Skin of body (tissue), 2 donors: ENCODE results near the gene NBPF15. TPM values are rescaled to one million over a fixed set of nuclear protein-coding genes. Genes with fewer than 3 reads are reported as not detected.
A peak's percentile ranks its signal among the peaks of the same experiment; 100 is the strongest.
"Not testable (repeated sequence)": the region's sequence is repeated elsewhere in the genome, so short reads cannot be mapped to it uniquely, and the experiment has no call there.

Experiments used
- DNase-seq: peaks from one replicate; lab custom pipeline; 2025; lab: John Stamatoyannopoulos, UW
- total RNA-seq: library from RNA; depleted of rRNA; stranded (reverse); fragments of >200 nt; gene quantifications from one replicate; pipeline ENCODE4 v1.2.3, GENCODE V29; 2014

The NBPF15 gene, protein sequence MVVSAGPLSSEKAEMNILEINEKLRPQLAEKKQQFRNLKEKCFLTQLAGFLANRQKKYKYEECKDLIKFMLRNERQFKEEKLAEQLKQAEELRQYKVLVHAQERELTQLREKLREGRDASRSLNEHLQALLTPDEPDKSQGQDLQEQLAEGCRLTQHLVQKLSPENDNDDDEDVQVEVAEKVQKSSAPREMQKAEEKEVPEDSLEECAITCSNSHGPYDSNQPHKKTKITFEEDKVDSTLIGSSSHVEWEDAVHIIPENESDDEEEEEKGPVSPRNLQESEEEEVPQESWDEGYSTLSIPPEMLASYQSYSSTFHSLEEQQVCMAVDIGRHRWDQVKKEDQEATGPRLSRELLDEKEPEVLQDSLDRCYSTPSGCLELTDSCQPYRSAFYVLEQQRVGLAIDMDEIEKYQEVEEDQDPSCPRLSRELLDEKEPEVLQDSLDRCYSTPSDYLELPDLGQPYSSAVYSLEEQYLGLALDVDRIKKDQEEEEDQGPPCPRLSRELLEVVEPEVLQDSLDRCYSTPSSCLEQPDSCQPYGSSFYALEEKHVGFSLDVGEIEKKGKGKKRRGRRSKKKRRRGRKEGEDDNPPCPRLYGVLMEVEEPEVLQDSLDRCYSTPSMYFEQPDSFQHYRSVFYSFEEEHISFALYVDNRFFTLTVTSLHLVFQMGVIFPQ
- 37.8 TPM for total RNA-seq

DNA sequence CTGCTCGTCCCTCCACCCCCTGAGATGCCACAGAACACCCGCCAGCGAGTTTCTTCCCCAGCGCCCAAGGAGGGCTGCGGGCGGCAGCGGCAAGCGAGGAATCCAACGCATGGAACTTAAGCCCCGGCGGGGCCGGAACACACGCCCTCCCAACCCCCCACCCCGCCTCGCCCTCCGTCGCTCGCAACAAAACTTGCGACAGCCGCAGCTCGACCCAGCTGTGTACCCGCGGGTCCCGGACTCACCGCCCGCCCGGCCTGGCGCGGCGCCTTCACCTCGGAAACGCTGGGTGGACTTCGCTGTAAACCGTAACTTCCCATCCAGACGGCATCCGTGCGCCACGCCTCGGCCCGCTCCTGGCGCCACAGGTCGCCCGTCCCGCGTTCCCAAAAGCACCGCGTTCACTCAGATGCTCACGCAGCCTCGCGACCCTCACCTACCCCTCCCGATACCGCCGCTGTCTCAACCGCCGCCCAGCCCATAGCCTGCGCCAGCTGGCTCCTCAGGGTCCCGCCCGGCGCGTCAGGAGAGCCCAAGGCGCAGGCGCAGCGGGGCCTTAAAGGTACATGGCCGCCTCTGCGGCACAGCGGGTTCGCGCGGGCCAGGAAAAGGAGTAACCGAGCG lies at the start of gene NBPF15:
Gene NBPF15, minus strand, starts transcription at position 534 of the 624 bp plus-strand sequence. CDS start 21,666 bp downstream, outside the sequence.
- DNase-seq = not testable (repeated sequence)

- not testable (repeated sequence) for DNase-seq
Observed at GRCh38 chr1:144496429-144496828, 35.0 kb upstream of the NBPF15 start.

DNA sequence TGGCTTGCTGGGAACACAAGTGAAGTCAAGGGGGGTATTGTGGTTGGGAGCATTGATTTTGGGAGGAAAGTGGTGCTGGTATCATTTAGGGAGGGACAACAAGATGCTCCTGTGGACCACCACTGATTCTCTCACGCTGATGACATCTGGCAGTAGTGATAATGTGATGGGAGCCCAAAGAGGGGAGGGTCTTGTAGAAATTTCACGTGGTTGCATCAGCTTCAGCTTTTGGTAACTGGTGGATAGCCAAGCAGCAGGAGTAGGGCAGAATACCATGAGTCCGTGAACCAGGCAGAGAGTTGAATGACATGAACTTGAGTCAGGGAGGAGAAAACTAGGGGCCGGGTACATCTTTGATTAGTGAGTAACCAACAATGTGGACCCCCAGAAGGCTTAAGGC lies 32.7 kb upstream of the NBPF15 start:
- DNase-seq = not testable (repeated sequence)

DNA sequence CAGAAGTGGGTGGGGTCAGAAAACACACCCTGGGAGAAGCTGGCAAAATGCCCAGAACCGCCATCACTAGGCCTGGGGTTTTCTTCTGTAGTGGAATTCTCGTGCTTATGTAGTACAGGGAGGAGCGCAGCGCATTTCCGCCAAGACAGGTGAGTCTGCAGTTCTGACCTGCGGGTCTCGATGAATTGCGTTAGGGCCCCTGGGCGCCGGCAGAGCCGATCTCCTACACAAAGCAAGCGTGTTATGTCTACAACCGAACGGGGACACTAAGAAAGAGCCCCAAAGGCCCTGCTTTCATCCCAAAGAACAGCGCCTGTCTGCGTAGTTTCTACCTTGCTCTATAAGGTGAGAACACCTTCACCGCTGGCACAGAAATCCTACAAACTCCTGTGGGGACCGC lies 28.9 kb upstream of the NBPF15 start:
- DNase-seq = not testable (repeated sequence)

DNA sequence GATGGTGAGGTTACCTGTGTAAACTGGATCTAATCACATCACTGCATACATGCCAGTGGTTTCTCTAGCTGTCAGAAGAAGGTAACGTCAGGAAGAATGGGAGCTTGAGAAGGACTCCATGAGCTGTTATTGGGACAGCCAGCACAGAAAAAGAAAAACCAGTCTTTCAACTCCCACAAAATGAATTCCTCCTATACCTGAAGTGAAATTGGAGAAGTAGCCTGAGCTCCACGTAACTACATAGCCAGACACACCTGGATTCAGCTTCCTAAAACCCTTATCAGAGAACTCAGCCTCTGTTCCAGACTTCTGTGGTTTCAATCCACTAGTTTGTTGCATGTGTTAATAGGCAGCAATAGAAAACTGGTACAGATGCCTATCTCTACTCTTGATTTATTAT lies 25.5 kb upstream of the NBPF15 start:
- not testable (repeated sequence) for DNase-seq

DNA sequence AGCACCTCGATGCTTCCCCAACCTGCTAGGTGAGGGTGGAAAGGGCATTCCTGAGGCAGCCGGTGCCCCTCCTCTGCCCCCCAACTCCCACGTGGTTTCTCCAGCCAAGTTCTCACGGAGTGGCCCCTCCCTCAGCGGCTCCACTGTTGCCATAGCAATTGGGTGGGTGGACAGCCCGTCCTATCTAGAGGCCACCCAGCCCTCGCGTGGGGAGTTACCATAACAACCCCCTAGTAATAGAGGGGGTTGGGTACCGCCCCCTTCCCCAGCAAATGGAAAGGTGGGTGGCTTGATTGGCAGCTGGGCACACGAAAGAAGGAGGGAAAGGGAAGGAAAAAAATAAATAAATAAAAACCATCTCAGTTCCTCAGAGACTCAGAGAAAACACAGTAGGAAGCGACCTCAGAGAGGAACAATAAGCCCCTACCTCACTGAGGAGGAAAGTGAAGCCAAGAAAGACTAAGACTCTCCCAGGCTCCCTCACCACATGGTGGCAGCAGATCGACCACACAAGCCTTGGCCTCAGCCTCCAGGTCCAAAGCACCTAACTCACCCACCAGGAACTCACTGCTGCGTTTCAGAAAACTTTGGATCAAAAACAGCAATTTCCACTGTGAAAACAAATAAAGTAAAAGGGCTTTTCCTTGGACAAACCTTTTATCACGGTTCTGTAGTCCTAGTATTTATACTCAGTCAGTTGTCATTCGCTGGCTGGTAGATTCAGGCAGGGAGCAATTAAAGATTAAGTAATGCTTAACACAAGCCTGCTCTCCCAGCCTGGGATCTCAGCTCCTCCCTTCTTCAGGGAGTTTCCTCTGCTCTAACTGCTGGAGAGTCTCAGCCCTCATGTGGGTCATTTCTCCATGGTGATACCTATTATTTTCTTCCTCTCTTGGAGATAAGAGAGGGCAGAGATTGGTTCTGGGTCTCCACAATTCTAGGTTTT lies 23.9 kb upstream of the NBPF15 start:
- DNase-seq = not testable (repeated sequence)

DNA sequence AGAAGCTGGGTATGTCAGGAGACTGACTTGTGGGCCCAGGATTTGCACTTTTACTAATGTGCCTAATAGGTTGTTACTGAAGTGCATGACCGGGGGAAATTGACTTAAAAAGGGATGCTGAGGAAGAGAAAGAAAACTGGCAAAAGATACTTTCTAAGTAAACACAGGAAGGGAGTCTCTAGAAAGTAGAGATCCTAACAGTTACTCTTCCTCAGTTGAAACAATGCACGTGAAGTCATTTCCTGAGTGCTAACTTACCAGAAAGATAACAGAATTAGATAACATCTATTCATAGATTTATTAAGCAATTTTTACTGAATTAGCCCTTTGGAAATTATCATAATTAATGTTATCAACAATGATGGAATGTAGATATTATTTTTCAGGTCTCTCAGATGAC lies 12.4 kb upstream of the NBPF15 start:
- not testable (repeated sequence) for DNase-seq

DNA sequence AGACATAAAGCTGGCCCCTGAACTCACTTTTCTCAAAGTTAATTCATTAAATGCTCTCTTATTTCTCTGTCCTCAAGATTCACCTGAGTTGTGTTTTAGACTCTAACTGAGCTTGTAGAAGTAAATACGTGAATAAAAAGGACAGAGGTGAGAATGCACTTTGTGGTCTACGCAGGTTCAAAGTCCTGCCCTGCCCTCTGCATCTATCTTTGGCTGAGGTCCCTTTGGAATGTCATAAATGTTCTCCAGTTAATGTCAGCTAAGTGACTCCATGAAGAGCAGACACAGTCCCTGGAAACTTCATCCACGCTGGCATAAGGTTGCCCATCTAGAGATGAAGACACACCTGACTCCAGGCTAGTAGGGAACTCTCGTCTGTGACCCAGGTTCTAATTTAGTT lies 10.0 kb upstream of the NBPF15 start:
- not testable (repeated sequence) for DNase-seq

GRCh38 chr1:144461778-144462177 lies 309 bp upstream of the NBPF15 start:
- not testable (repeated sequence) for DNase-seq

- DNase-seq = not testable (repeated sequence)
Observed at GRCh38 chr1:144460686-144461085, 783 bp downstream of the NBPF15 start.

DNA sequence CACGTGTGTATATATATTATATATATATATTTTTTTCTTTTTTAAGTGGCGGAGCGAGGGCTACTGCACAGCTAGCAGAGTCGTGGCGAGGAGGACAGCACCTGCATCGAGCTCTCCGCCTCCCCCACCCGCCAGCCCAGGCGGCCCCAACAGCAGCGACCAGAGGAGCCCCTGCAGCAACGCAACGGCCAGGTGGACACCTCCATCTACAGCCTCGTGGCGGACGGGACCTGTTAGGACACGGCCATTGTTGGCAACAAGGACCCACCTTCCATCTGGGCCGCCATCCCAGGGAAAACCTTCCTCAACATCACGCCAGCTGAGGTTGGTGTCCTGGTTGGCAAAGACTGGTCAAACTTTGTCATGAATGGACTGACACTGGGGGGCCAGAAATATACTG lies 19.1 kb downstream of the NBPF15 start:
- not testable (repeated sequence) for DNase-seq

DNA sequence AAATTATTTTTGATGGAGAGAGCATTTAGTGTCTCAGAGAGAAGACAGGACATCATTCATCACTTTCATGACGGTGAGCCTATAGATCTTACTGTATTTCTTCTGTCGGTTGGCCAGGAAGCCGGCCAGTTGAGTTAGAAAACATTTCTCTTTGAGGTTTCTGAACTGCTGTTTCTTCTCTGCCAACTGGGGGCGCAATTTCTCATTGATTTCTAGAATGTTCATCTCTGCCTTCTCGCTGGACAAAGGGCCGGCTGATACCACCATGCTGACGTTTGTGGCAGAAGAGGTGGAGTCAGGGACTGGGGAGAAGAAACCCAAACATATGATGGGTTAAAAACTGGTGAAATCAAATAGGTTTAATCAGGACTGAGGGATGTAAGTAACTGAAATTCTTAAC lies 21.7 kb downstream of the NBPF15 start:
- DNase-seq = not testable (repeated sequence)

GRCh38 chr1:144418891-144419694 lies 42.4 kb downstream of the NBPF15 start:
- DNase-seq = not testable (repeated sequence)

GRCh38 chr1:144413404-144414118 lies 47.9 kb downstream of the NBPF15 start:
- not testable (repeated sequence) for DNase-seq

DNA sequence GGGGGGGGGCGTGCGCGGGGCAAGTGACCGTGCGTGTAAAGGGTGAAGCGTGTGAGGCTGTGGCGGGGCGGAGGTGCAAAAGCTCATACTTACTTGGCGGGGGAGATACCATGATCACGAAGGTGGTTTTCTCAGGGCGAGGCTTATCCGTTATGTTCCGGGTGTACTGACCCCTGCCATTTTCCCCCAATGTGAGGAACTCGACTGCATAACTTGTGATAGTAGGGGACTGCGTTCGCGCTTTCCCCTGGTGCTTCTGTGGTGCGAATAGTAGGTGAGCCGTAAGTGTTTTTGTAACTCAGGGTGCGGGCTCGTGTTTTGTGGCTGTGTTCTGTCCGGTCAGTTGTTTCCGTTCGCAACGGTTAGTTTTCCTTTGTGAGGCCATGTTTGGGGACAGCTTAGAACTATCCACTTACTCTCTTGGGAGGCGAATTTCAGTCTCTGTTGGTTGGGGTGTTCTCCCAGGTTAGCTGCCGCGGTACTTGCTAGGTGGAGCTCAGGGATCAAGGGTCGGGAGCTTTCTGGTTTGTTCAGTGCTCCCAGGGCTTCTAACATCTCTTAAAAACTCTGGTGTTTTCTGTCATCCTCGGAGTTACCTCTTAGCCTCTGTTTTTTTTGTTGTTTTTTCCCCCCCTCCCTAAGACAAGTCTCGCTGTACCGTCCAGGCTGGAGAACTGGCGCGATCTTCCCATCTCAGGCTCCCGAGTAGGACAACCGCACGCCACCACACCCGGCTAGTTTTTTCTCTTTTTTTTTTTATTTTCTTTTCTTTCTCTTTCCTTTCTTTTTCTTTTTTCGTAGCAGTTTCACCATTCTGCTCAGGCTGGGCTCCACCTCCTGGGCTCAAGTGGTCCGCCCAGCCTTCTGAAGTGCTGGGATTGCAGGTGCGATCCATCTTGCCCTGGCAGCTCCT lies 48.7 kb downstream of the NBPF15 start:
- DNase-seq = peak; percentile 94

DNA sequence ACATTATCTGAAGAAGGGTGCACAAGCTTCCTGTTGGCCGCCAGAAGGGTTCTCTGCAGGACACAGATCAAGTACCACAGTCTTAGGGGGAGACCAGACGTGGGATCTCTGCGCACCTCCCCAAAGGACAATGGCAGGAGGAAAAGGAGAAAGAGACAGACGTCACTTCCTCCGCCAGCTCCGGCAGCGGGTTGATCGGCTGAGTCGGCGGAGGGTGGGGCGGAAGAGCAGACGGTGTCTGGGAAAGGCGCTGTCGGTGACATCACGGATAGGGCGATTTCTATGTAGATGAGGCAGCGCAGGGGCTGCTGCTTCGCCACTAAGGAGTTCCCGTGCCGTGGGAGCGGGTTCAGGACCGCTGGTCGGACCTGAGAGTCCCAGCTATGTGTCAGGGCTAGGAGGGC lies 49.4 kb downstream of the NBPF15 start:
- peak; percentile 46 for DNase-seq

DNA sequence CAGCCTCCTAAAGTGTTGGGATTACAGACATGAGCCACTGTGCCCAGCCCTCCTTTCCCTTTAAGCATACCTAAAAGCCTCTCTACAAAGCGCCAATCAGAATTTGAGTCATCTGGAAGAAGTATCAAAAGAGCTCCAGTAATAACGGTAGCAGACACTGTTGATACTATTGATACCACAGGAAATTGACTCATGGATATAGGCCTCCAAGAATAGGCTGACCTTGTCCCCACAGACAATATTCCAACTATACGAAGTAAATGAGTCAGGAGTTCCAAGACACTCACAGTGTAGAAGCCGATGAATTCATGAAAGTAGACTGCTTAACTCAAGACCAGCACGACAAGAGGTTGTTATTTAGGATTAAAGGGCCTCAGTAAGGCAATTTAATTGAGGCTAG lies 58.7 kb downstream of the NBPF15 start:
- DNase-seq = not testable (repeated sequence)

- not testable (repeated sequence) for DNase-seq
Observed at GRCh38 chr1:144371651-144372050, 89.8 kb downstream of the NBPF15 start.
